A549 (cell line): ENCODE data around the gene LARP1B.

Experiments used
- EP300 ChIP-seq, 2 experiments: fragments of >200 bp; sonication (Bioruptor Twin); formaldehyde crosslinking; IDR thresholded peaks; 2 replicates in 1 of 2; 3 replicates in 1 of 2; pipeline ENCODE4 v1.6.1; 2016 to 2017
- ESRRA ChIP-seq: fragments of 150-350 bp; IDR thresholded peaks from 2 replicates; pipeline ENCODE4 v1.6.1; 2014; ENCODE audit warnings: mild to moderate bottlenecking, low read length, borderline replicate concordance
- POLR2A ChIP-seq: IDR thresholded peaks from 2 replicates; pipeline ENCODE4 v1.6.1; 2012; ENCODE audit warnings: mild to moderate bottlenecking, low read length
- RARB ChIP-seq: fragments of 250-450 bp; sonication (Bioruptor Pico); IDR thresholded peaks from 2 replicates; pipeline ENCODE4 v1.8.0; 2021; ENCODE audit warnings: mild to moderate bottlenecking, moderate library complexity
- RCOR1 ChIP-seq: fragments of 150-350 bp; IDR thresholded peaks from 2 replicates; pipeline ENCODE4 v1.6.1; 2014; ENCODE audit warnings: antibody characterized with exemption, low read length, low read depth
- TF ChIP-seq, protein P1 (sequence below): fragments of >200 bp; sonication (Bioruptor Twin); formaldehyde crosslinking; IDR thresholded peaks from 3 replicates; pipeline ENCODE4 v1.5.1; 2016

DNA sequence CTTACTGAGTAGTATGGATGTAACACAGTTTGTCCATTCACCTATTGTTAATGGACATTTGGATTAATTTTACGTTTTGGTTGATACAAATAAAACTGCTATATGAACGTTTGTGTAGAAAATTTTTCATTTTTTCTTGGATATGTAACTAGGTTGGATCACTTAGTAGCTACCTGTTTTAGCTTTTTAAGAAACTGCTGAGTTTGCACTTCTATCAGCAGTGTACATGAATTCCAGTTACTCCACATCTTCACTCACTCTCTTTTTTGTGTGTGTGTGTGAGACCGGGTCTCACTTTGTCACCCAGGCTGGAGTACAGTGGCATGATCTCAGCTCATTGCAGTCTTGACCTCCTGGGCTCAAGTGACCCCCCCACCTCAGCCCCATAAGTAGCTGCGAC is 15.4 kb downstream of the LARP1B start:
- TF ChIP-seq POLR2A (no peak), RCOR1 (no peak), EP300 (IDR thresholded peaks at IDR 0.05) (no peak), RARB (CRISPR knock-in tag) (no peak), ESRRA (no peak)
- TF ChIP-seq, protein P1, sequence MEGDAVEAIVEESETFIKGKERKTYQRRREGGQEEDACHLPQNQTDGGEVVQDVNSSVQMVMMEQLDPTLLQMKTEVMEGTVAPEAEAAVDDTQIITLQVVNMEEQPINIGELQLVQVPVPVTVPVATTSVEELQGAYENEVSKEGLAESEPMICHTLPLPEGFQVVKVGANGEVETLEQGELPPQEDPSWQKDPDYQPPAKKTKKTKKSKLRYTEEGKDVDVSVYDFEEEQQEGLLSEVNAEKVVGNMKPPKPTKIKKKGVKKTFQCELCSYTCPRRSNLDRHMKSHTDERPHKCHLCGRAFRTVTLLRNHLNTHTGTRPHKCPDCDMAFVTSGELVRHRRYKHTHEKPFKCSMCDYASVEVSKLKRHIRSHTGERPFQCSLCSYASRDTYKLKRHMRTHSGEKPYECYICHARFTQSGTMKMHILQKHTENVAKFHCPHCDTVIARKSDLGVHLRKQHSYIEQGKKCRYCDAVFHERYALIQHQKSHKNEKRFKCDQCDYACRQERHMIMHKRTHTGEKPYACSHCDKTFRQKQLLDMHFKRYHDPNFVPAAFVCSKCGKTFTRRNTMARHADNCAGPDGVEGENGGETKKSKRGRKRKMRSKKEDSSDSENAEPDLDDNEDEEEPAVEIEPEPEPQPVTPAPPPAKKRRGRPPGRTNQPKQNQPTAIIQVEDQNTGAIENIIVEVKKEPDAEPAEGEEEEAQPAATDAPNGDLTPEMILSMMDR, result no peak
